ENCODE results near the gene ANKRD13B. TPM values are rescaled to one million over a fixed set of nuclear protein-coding genes. Genes with fewer than 3 reads are reported as not detected.
A peak's percentile ranks its signal among the peaks of the same experiment; 100 is the strongest.

The ANKRD13B gene
- total RNA-seq, 1 donor from 2014 or later = 7.9 TPM

GRCh38 chr17:29586676-29587469 is 6.1 kb upstream of the ANKRD13B start:
- peaks cover 75% of the 10 kb centered on the region for H3K4me1 ChIP-seq
- intact Hi-C loops (cut with DNase I) = loop anchor here (10.0 kb wide), 1 partner anchor 348 kb away; the partner anchor contains the start of gene SSH2
- no peaks in the 10 kb centered on the region for H3K27me3 ChIP-seq
- no peak for TF ChIP-seq CTCF (IDR thresholded peaks at IDR 0.05)
- TF ChIP-seq POLR2A (IDR thresholded peaks at IDR 0.05) = no peak
- TF ChIP-seq POLR2AphosphoS5 (IDR thresholded peaks at IDR 0.05; ENCODE audit: insufficient read depth in 1 of 2, low read depth in 1 of 2) = no peak
- no peak for DNase-seq (ENCODE audit: extremely low spot score in 2 of 2)
- H3K36me3 ChIP-seq = peaks cover 0 to 8% of the 10 kb centered on the region in 2 donors
- no peaks in the 10 kb centered on the region for H3K9me3 ChIP-seq
- H3K4me3 ChIP-seq = no peak overlapping the region
- peak overlapping the region; percentile 34 for H3K27ac ChIP-seq

DNA sequence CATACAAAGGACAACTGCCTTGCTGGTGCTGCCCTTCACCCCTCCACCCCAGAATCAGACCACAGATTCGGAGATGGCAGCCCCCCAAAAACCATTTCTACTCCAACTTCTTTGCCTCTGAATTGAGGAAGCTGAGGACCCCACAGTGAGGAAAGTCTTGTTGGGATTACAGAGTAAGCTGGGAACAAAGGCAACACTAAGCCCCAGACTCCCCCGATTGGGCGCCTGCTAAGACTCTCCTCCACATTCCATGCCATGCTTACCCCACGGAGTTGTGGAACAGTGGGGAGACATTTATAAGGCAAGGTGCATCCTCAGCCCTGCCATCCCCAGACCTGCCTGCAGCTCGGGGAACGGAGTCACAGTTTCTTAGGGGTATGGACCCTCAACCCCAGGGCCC is 5.3 kb upstream of the ANKRD13B start:
- Histone ChIP-seq H3K36me3 (peaks cover 0 to 1% of the 10 kb centered on the region in 2 donors), H3K9me3 (no peaks in the 10 kb centered on the region), H3K27me3 (no peaks in the 10 kb centered on the region), H3K4me3 (peak overlapping the region; percentile 83 to 94), H3K27ac (peak overlapping the region; percentile 80), H3K4me1 (peaks cover 75% of the 10 kb centered on the region)
- intact Hi-C loops (cut with DNase I) = loop anchor here (10.0 kb wide), 1 partner anchor 347 kb away; the partner anchor contains the start of gene SSH2
- DNase-seq (ENCODE audit: extremely low spot score in 2 of 2) = no peak
- TF ChIP-seq POLR2A (IDR thresholded peaks at IDR 0.05) (no peak), CTCF (IDR thresholded peaks at IDR 0.05) (no peak), POLR2AphosphoS5 (IDR thresholded peaks at IDR 0.05; ENCODE audit: insufficient read depth in 1 of 2, low read depth in 1 of 2) (no peak)

DNA sequence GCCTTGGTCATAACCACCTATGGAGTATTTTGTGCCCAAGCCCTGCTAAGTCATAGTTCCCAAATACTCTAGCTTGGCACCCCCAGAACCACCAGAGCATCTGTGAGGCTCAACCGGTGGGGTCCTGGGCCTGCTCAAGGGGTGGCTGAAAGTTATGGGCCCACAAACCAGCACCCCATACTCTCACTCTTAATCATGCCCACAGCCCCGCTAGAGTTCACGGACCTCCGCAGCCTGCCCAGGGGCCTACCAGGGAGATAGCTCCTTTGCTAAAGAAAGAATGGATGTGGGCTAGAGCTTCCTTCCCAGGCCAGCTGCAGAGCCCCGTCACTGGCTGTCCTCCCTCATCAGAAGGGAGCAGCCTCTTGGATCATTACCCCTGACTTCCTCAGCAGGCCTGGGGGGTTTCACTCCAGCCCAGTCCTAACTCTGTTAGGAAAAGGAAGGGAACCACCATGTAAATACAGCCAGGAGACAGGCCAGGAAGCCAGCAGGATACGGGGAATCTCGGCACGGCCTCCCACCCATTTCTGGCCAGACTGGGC is 4.8 kb upstream of the ANKRD13B start:
- H3K4me1 ChIP-seq = peaks cover 73% of the 10 kb centered on the region

GRCh38 chr17:29588562-29589411 is 4.1 kb upstream of the ANKRD13B start:
- H3K9me3 ChIP-seq = no peaks in the 10 kb centered on the region
- intact Hi-C loops (cut with DNase I) = loop anchor here (10.0 kb wide), 1 partner anchor 346 kb away; the partner anchor contains the start of gene SSH2
- TF ChIP-seq POLR2AphosphoS5 (IDR thresholded peaks at IDR 0.05; ENCODE audit: insufficient read depth in 1 of 2, low read depth in 1 of 2) (peak in 1 of 2 donors; percentile 23), POLR2A (IDR thresholded peaks at IDR 0.05) (no peak), CTCF (IDR thresholded peaks at IDR 0.05) (no peak)
- peaks cover 69% of the 10 kb centered on the region for H3K4me1 ChIP-seq
- DNase-seq (ENCODE audit: extremely low spot score in 2 of 2) = no peak
- no peaks in the 10 kb centered on the region for H3K27me3 ChIP-seq
- H3K27ac ChIP-seq = peak overlapping the region; percentile 80
- H3K4me3 ChIP-seq = peak overlapping the region; percentile 83 to 94
- no peaks in the 10 kb centered on the region for H3K36me3 ChIP-seq

More for the DNA sequence above, 4.8 kb upstream of the ANKRD13B start:
- no peaks in the 10 kb centered on the region for H3K27me3 ChIP-seq
- no peak for DNase-seq (ENCODE audit: extremely low spot score in 2 of 2)
- H3K9me3 ChIP-seq = no peaks in the 10 kb centered on the region
- peak overlapping the region; percentile 83 to 94 for H3K4me3 ChIP-seq
- intact Hi-C loops (cut with DNase I) = loop anchor here (10.0 kb wide), 1 partner anchor 347 kb away; the partner anchor contains the start of gene SSH2
- H3K36me3 ChIP-seq = no peaks in the 10 kb centered on the region
- TF ChIP-seq POLR2A (IDR thresholded peaks at IDR 0.05) (no peak), POLR2AphosphoS5 (IDR thresholded peaks at IDR 0.05; ENCODE audit: insufficient read depth in 1 of 2, low read depth in 1 of 2) (no peak), CTCF (IDR thresholded peaks at IDR 0.05) (no peak)
- H3K27ac ChIP-seq = peak overlapping the region; percentile 80
